DND-41 (cell line): Measurements from ENCODE around the gene KIF18A.
"Not testable (repeated sequence)": the region's sequence is repeated elsewhere in the genome, so short reads cannot be mapped to it uniquely, and the experiment has no call there.

Experiments
- CTCF ChIP-seq: IDR thresholded peaks from 2 replicates; pipeline ENCODE4 v1.5.1; 2012; ENCODE audit warnings: borderline replicate concordance, low read length, moderate library complexity, mild to moderate bottlenecking; ENCODE audit not compliant: poor library complexity, severe bottlenecking; ENCODE audit errors: extremely low read depth
- EZH2 ChIP-seq: IDR thresholded peaks from 3 replicates; pipeline ENCODE4 v1.6.1; 2012; ENCODE audit warnings: borderline replicate concordance, low read depth, mild to moderate bottlenecking, moderate library complexity, low read length, inconsistent platforms; ENCODE audit not compliant: severe bottlenecking

- TF ChIP-seq CTCF, EZH2: not testable (repeated sequence)
Measured at GRCh38 chr11:28087693-28088092, 20.3 kb downstream of the KIF18A start.
